Stimulated activated CD8-positive, alpha-beta memory T cell treated with anti-CD3 and anti-CD28 coated beads, Interleukin-7, amount 100 ng/mL, for 4 hours (primary cell): ENCODE data around the gene ZNF536.
"Not testable (repeated sequence)": the region's sequence is repeated elsewhere in the genome, so short reads cannot be mapped to it uniquely, and the experiment has no call there.

ENCODE experiments used
- DNase-seq, 2 donors: peaks; one replicate each; pipeline ENCODE4 v3.0.0-alpha.2; 2020; ENCODE audit warnings: low read depth in 2 of 2

The ZNF536 gene

GRCh38 chr19:30446850-30447552, 74.8 kb downstream of the ZNF536 start:
- no peak for DNase-seq

- no peak for DNase-seq
Observed at GRCh38 chr19:30447553-30447870, 75.3 kb downstream of the ZNF536 start.

- DNase-seq, result no peak
Observed at GRCh38 chr19:30448386-30449077, 76.3 kb downstream of the ZNF536 start.

- no peak for DNase-seq
Observed at GRCh38 chr19:30449078-30449590, 77.0 kb downstream of the ZNF536 start.

- no peak for DNase-seq
Observed at GRCh38 chr19:30449673-30450072, 77.5 kb downstream of the ZNF536 start.

GRCh38 chr19:30450100-30450499, 77.9 kb downstream of the ZNF536 start:
- no peak for DNase-seq

GRCh38 chr19:30450835-30451321, 78.7 kb downstream of the ZNF536 start:
- DNase-seq, result no peak

GRCh38 chr19:30452931-30453330, 80.7 kb downstream of the ZNF536 start:
- no peak for DNase-seq

- DNase-seq, result no peak
Observed at GRCh38 chr19:30453743-30454142, 81.6 kb downstream of the ZNF536 start.

- no peak for DNase-seq
Observed at GRCh38 chr19:30455881-30456280, 83.7 kb downstream of the ZNF536 start.

GRCh38 chr19:30457484-30457883, 85.3 kb downstream of the ZNF536 start:
- DNase-seq, result no peak

- no peak for DNase-seq
Observed at GRCh38 chr19:30459859-30460258, 87.7 kb downstream of the ZNF536 start.

GRCh38 chr19:30464162-30464561, 92.0 kb downstream of the ZNF536 start:
- no peak for DNase-seq

GRCh38 chr19:30466598-30466997, 94.4 kb downstream of the ZNF536 start:
- DNase-seq, result not testable (repeated sequence)

- no peak for DNase-seq
Observed at GRCh38 chr19:30467239-30467638, 95.1 kb downstream of the ZNF536 start.

GRCh38 chr19:30469774-30470173, 97.6 kb downstream of the ZNF536 start:
- DNase-seq, result no peak

GRCh38 chr19:30471441-30471840, 99.3 kb downstream of the ZNF536 start:
- no peak for DNase-seq

- no peak for DNase-seq
Observed at GRCh38 chr19:30473334-30473867, 101.2 kb downstream of the ZNF536 start.

- DNase-seq, result no peak
Observed at GRCh38 chr19:30476997-30477396, 104.8 kb downstream of the ZNF536 start.

GRCh38 chr19:30479231-30479630, 107.0 kb downstream of the ZNF536 start:
- no peak for DNase-seq

- no peak for DNase-seq
Observed at GRCh38 chr19:30480097-30480496, 107.9 kb downstream of the ZNF536 start.

- no peak for DNase-seq
Observed at GRCh38 chr19:30481063-30481462, 108.9 kb downstream of the ZNF536 start.

GRCh38 chr19:30481823-30482222, 109.6 kb downstream of the ZNF536 start:
- DNase-seq, result no peak
